Activated T-cell treated with anti-CD3 and anti-CD28 coated beads for 48 hours (primary cell): ENCODE measurements around the gene RPS15.
"Not testable (repeated sequence)": the region's sequence is repeated elsewhere in the genome, so short reads cannot be mapped to it uniquely, and the experiment has no call there.

Experiments
- DNase-seq: peaks from one replicate; pipeline ENCODE4 v3.0.0-alpha.2; 2020; ENCODE audit warnings: low read depth

RPS15 gene

DNA sequence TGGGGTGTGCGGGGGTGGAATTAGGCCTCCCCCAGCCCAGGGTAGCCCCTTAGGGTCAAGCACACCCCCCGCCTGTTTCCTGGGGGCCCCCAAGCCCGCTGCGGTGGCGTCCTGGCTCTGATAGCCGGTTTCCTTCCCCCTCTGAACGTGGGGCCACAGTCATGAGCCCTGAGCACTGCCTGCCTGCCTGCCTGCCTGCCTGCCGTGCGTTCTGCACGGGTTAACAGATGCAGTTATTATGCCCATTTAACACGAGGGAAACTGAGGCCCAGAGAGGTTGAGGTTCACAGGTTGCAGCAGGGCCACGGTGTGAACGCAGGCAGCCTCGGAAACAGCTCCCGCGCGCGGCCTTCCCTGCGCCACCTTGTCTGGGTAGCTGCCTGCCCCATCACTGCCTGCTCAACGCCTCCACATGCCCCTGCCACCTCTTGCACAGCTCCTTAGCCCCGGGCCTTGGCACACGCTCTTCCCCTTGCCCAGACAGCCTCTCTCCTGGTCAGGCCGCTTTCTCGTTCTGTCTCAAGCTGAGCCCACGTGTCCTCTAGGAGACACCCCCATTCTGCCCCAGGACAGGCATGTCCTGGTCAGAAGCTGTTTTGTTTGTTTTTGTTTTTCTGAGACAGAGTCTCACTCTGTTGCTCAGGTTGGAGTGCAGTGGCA is 35.7 kb upstream of the RPS15 start:
- DNase-seq, result no peak

DNA sequence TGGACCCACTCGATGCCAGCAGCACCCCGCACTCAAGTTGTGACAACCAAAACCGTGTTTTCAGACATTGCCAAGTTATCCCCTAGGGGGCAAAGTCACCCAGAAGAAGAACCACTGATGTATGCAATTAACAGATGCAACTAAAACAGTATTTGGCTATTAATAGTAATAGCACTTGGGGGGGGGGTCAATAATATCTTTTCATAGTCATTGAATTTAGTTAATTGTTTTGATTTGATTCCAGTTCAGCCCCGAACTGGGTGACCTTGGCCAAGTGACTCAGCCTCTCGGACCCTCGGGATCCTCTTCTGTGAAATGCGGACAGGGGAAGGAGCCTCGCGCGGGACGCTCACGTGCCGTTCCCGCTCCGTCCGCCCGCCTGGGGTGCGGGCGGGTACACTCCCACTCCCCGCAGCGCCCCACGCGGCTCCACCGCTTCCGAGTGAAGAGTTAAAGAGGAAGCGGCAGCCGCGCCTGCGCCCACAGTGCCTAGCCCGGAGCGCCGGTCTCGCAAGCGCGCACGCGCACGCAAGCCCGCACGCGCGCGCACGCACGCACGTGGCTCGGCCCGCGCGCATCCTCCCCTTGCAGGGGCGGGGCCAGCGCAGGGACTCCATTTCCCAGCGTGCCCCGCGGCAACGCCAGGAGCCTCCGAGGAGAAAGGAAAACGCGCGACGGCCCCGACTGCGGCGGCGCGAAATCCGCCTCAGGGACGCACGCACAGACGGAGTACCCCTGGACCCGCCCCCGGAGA is 31.2 kb upstream of the RPS15 start:
- DNase-seq, result peak; percentile 100

DNA sequence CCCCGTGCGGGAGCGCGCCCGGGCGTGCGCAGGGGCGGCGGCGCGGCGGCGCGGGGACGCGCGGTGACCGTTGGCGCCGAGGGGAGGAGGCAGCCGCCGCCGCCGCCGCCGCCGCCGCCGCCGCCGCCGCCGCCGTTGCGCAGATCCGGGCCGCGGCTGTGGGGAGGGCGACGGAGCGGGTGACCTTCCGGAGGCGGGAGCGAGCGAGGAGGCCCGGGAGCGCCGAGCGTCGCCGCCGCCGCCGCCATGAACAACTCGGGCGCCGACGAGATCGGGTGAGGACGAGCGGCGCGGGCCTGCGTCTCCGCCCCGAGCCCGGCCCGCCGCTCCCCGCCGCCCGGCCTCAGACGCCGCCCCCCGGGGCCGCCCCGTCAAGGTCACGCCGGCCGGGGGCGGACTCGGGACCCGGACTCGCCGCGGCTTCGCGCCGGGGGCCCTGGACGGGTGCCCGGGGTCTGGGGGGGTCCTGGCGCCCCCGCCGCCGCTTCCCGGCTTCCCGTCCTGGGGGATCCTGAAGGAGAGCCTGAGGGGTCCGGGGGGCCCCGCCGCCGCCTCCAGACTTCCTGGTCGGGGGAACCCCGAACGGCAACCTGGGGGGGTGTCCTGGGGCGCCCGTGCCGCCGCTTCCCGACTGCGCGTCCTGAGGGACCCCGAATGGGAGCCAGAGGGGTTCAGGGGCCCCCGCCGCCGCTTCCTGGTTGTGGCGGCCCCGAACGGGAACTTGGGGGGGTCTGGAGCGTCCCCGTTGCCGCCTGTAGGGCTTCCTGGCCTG is 30.5 kb upstream of the RPS15 start, which contains the start of gene DAZAP1:
TSS of gene DAZAP1 (plus strand) at position 59 of the 772 bp plus-strand sequence. CDS start at position 247, 188 bp downstream.
- no peak for DNase-seq

DNA sequence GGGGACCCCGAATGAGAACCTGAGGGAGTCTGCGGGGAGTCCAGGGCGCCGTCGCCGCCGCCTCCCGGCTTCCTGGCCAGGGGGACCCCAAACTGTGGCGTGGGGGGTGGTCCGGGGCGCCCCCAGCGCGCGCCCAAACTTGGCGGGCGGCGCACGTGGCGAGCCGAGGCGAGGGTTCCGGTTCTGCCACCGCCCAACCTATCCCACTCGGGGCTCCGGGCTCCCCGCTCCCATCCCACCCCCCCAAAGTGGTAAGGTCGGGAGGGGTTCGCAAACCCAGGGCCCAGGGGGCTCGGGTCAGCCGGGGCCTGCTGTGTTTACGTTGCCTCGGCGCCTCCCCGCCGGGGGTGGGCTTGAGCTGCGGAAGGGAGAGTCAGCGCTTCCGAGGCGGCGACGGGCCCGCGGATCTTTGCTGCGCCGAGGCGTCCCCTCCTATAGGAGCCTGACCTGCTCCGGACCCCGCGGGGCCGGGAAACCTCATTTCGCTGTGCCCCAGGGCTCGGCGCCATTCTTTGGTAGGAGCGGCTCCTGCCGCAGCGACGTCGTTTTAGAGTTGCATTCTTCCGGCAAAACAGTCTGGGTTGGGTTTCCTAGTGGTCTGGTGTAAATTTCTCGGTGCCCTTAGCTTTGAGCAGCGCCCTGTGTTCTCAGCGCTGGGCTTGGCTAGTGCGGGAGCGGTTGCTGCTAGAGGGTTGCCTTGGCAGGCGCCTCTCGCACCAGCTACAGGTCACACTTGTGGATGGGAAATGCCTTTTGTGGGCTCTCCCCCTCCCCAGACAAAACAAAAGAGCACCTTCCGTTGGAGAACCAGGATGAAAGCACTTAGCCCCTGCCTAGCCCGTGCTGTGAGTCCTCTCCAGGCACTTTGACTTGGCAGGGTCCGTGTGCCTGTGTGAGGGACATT is 29.6 kb upstream of the RPS15 start:
- DNase-seq, result peak; percentile 46

DNA sequence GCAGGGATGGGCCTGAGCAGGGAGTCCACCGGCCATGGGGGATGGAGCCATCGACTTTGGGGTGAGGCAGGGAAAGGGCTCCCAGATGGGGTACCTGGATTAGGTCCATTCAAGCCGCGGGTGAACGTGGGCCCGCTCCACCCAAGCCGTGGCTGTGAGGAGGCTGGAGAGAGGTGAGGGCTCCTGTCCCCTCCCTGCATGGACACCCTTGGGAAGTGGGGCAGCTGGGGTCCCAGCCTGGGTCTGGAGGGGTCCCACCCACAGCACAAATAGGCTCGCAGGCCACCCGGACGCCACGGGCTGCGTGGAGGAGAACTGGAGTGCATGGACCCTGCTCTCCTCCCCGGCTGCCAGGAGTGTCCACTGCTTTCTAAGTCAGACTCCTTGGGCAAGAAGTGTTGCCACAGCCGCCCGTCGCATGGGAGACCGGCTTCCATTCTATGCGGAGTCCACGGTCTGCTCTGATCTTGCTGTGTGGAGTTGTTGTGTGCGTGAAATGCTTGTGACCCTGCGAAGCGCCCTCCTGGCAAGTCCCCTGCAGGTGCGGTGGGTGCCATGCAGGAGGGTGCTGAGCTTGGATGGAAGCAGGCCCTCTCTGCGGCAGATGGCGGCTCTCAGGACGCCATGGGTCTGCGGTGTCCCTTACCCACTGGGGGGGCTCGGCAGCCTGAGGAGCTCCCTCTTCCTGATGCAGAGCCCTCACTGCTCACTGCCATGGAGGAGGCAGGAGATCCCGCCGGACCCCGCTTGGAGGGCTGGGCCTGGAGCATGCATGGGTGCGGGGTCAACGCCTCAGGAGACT is 28.8 kb upstream of the RPS15 start:
- no peak for DNase-seq

DNA sequence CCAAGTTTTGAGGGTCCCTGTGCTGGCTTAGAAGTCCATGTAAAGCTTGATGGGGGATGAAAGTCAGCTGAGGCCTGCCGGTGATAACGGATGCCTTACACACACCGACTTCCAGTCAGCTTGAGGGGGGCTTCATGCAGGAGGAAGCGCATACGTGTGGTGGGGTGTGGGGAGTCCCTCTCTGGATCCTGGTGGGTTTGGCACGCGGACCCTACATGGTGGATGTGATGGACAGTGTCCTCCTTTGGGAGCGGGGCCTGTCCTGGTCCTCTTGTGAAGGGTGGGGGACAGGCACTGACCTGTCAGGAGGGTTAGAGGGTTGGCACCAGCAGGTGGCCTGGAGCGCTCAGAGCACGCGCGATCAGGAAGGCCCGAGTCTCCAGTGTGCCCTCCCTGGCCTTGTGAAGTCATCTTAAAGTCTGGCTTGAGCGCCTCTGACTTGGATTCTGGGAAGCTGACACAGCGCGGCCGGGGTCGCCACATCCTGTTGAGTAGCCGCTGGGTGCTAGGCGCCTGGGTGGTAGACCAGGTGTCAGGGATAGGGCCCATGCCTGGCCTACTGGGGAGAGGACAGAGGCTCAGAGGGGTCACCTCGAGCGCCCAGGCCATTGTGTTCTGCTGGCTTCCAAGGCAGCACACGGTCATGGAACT is 27.9 kb upstream of the RPS15 start:
- peak; percentile 43 for DNase-seq

DNA sequence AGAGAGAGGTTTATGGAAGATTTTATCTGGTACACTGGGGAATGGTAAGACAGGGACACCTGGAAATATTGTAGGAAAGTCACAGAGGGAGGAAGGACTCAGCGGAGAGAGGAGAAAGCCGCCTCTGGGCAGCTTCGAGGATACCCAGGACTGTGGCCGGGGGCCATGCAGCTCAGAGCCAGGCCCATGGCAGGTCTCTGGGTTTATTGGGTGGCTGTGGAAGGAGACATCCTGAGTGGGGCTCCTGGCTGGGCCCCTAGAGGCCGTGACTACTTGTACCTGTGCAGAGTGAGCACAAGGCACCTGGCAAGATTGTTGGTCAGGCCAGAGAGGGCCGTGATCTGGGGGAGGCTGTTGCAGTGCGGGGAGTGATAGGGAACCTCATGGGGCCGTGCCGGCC is 27.4 kb upstream of the RPS15 start:
- no peak for DNase-seq

DNA sequence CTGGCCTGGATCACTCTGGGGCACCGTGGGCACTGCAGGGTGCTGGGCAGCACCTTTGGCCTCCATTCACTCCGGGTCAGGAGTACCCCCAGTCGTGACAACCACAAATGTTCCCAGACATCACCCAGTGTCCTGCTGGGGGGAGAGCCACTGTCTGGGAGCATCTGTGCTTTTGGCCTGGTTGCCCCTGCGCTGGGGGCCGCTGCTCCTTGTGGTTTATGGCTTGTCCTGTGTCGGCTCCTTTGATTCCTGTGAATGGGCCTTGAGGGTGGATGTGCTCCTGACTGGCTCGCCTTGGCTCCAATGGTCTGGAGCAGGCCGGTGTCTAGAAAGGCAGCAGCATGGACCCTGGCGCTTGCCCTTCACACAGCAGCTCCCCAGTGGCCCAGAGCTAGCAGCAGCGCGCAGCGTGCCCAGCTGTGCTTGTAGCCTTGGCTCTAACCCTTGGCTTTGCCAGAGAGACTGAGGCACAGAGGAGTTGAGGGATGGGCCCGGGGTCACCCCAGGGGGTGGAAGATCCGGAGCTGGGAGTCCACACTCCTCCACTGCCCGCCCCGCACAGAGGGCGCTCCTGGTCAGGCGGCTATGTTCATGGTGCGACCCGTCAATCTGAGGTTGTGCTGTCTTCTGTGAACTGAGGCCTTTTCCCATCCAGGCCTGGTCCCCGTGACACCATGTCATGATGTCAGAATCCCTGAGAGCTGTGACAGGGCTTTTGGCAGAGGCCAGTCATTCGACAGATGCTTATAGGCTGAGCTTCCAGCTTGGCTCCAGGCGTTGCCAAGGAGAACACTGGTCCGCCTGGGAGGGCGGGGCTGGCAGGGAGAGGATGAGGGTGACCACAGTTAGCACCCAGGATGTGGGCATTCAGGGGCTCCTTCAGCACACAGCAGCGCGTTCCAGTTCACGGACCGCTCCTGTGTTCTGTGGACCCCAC is 26.7 kb upstream of the RPS15 start:
- no peak for DNase-seq

DNA sequence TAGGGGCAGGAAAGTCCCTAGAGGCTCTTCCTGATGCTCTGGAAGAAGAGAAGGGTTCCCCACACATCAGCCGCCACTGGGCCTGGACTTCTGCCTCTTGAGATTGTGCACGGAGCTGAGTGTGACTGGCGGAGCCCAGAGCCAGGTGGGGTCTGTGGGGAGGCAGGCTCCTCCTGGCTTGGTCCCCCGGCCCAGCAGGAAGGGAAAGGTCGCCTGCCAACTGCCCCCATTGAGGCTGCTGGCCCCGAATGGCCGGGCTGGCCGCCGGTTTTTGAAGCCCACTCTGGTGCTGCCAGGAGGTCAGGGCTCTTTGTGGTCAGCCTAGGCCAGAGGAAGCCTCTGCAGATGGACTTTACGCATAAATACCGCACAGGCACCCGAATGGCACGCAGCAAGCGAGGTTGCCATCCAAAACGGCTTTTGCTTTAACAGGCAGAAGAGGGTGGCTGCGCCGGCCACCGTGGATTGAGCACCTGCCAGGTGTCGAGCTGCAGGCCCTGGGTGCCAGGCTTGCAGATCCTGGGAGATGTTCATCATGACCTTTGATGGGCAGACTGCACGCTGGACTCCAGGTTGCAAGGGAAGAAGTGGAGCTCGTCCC is 25.8 kb upstream of the RPS15 start:
- DNase-seq, result no peak

DNA sequence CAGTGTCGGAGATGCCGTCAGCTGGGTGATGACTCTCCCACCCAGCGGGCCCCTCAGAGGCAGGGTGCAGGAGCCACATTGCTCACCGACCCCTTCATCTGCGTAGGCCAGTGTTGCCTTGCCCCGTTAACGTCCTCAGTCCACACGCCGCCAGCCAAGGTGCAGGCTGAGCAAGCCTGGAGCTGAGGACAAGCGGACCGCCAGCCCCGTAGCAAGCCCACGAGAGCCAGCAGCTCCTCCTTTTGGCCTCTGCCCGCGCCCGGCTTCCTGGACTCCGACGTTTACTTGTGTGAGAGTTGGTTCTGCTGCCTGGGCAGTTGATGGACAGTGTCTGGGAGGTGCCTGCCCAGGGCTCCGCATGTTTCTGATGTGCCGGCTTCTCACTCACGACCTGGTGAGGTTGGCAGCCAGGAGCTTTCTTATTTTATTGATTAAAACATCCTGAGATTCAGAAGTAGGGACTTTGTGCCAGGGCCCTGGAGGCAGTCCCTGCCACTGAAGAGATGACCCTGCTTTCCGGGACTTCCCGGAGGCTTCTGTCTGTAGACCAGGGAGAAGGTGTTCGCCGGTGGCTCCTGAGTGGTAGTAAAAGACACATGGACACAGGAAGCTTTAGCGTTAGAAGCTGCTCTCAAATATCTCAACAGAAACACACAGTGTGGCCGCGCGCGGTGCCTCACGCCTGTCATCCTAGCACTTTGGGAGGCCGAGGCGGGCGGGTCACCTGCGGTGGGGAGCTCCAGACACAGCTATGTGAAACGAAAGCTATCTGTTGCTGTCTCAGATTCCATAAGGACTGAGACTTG is 25.0 kb upstream of the RPS15 start:
- DNase-seq, result no peak

DNA sequence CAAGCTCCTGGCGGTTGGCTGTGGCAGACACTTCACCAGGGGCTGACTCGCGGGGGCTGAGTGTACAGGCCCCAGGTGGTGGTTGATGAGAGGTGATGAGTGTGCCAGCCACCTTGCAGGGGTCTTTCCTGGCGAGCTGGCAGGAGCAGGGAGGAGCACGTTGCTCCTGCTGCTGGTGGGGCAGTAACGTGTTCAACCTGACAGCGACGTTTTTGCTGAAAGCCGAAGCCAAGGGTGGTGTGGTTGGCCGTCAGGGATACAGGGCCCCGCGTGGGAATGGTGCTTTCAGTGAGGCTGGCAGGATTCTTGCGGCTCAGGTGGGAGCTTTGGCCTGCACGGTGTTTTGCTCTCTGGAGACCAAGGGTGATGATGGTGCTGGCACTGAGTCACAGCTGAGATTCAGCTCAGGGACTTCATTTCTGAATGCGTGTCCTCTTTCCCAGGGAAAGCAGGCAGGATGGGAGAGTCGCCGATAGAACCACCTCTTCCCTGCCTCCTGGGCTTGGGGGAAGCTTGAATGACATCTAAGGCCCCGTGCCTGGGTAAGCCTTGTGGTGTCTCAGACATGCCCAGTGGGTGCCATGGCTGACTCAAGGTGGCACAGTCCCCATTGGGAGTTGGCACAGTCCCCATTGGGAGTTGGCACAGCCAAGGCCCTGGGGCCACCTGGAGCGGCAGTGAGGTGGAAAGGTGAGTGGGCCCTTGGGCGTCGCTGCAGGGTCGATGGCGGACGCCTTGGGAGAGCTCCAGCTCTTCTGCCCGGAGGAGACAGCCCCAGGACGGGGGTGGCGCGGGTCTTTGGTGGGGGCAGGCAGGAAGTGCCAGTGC is 22.0 kb upstream of the RPS15 start:
- no peak for DNase-seq

DNA sequence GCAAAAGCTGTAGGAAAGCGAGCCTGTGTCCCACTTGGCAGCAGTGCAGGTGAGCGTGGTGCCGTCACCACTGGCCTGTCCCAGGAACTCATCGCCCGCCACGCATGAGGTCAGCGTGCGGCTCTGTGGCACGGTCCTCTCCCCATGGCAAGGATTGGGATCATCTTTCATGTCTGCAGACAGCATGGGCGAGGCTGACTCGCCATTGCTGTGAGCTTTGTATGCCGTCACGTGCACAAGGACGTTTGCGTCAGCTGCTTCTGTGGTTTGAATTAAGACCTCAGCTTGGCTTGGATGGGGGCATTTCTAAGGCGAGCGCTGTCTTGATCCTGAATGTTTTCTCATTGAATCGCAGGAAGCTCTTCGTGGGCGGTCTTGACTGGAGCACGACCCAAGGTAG is 21.1 kb upstream of the RPS15 start:
- no peak for DNase-seq

DNA sequence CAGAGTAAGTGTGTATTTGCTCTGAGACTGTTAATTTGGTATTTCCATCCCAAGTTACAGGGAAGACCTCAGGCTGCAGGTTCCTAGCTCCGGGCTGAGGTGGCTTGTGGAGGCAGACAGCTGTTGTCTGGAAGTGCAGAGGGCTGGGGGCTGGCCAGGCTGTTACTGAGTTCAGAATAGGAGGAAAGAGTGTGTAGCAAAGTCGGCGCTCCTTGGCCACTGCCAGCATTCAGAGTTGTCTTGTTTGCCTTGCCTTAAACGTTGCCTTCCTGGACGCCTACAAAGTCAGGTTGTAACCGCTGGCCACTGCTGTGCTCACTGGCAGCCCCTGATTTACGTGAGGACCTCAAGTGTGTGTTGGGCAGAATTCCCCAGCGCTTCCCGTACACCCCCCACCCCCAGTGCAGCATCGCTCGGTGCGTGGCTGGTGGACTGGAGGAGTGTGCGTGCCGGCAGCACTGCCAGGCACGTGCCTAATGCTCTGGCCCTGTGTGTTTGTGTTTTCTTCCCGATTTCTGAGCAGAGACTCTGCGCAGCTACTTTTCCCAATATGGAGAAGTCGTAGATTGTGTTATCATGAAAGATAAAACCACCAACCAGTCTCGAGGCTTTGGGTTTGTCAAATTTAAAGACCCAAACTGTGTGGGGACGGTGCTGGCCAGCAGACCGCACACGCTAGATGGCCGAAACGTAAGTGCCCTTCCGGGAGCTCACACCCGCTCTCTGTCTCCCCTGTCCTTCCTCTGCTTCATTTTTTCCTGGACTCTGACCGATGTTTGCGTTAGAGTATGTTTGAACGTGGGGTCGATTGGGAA is 20.3 kb upstream of the RPS15 start:
- no peak for DNase-seq

DNA sequence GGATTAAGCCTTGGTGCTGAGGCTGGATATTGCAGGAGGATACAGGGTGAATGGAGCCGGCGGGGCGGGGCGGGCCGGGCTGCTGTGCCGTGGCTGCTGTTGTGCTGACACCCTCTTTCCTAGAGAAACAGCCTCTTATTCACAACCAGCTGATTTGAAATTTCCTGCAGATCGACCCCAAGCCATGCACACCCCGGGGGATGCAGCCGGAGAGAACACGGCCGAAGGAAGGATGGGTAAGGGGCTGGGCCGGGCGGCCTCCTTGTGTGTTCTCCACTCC is 19.8 kb upstream of the RPS15 start:
- no peak for DNase-seq

DNA sequence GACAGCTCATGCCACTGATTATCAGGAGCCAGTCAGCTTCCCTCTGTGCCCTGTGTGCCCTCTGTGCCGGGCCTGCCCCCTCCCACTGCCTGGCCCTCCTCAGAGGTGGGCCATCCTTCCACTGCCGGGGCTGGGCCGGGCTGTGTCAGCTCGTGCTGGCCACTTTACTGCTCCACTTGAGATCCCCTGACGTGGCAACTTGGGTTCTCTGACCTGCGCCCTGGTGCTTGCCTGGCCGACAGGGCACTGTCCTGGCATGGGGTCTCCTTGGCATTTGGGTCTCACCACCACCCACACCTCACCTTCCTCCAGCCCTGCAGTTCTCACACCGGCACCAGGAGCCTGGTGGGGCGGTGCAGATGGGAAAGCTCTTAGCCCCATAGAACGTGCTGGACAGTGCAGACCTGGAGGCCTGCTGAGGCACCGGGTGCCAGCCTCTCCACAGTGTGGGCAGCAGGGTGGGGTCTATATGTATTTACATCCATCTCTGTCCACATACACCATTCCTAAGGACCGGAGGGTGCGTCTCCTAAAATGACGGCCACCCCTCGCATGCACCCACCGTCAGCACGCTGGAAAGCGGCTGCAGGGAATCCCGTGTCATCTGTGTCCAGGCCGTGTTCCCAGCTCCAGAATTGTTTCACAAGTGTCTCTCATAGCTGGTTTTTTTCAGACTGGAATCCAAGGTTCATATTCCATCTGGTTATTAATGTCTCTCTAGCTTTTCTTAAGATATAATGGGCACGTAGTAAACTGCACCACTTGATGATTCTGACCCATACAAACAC is 19.1 kb upstream of the RPS15 start:
- DNase-seq, result no peak

DNA sequence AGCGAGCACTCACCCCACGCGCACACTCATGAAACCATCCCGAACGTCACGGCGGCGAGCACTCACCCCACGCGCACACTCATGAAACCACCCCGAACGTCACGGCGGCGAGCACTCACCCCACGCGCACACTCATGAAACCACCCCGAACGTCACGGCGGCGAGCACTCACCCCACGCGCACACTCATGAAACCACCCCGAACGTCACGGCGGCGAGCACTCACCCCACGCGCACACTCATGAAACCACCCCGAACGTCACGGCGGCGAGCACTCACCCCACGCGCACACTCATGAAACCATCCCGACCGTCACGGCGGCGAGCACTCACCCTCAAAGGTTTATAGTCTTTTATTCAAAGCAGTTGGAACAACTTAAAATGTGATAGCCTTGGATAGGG is 18.1 kb upstream of the RPS15 start:
- not testable (repeated sequence) for DNase-seq
